SK-N-SH treated with all-trans-retinoic acid at 6 μM for 48 hours (cell line): ENCODE data around the gene RHBDD1.
A peak's percentile ranks its signal among the peaks of the same experiment; 100 is the strongest.

ENCODE experiments used
- ATAC-seq: fragments of 200-7000 bp; cut with Tn5 transposase; 3 replicates; pipeline ENCODE4 v1.9.1; 2020; ENCODE audit warnings: mild to moderate bottlenecking, moderate library complexity
- ARNTL ChIP-seq: fragments of 450-650 bp; formaldehyde crosslinking; IDR thresholded peaks from 2 replicates; pipeline ENCODE4 v1.5.0; 2020; ENCODE audit warnings: low read depth, mild to moderate bottlenecking, moderate library complexity, borderline replicate concordance
- BACH2 ChIP-seq: fragments of 250-450 bp; sonication (Bioruptor Pico); IDR thresholded peaks from 2 replicates; pipeline ENCODE4 v1.9.0; 2021; ENCODE audit warnings: mild to moderate bottlenecking, borderline replicate concordance
- CREB5 ChIP-seq: fragments of 250-450 bp; sonication (Bioruptor Pico); IDR thresholded peaks from 2 replicates; pipeline ENCODE4 v1.5.1; 2020; ENCODE audit warnings: low read depth, mild to moderate bottlenecking, moderate library complexity
- CSDC2 ChIP-seq: fragments of 250-450 bp; sonication (Bioruptor Pico); IDR thresholded peaks from 2 replicates; pipeline ENCODE4 v1.5.0; 2020; ENCODE audit warnings: mild to moderate bottlenecking, moderate library complexity
- CSRNP3 ChIP-seq: fragments of 250-450 bp; sonication (Bioruptor Pico); IDR thresholded peaks from 2 replicates; pipeline ENCODE4 v1.5.1; 2021; ENCODE audit warnings: mild to moderate bottlenecking, moderate library complexity
- GLIS3 ChIP-seq: fragments of 250-450 bp; sonication (Bioruptor Pico); IDR thresholded peaks from 2 replicates; pipeline ENCODE4 v1.5.0; 2020; ENCODE audit warnings: mild to moderate bottlenecking, moderate library complexity
- ISL1 ChIP-seq: fragments of 250-450 bp; sonication (Bioruptor Pico); IDR thresholded peaks from 2 replicates; pipeline ENCODE4 v2.1.2; 2022; ENCODE audit warnings: mild to moderate bottlenecking, moderate library complexity
- OSR1 ChIP-seq: fragments of 250-450 bp; sonication (Bioruptor Pico); IDR thresholded peaks from 2 replicates; pipeline ENCODE4 v1.8.0; 2022; ENCODE audit warnings: moderate library complexity, mild to moderate bottlenecking, inconsistent platforms
- PATZ1 ChIP-seq: fragments of 250-450 bp; sonication (Bioruptor Pico); IDR thresholded peaks from 2 replicates; pipeline ENCODE4 v1.8.0; 2020; ENCODE audit warnings: mild to moderate bottlenecking, moderate library complexity, borderline replicate concordance
- RARB ChIP-seq: fragments of 250-450 bp; sonication (Bioruptor Pico); IDR thresholded peaks from 2 replicates; pipeline ENCODE4 v1.8.0; 2021; ENCODE audit warnings: mild to moderate bottlenecking, moderate library complexity
- SNAI2 ChIP-seq: fragments of 250-450 bp; sonication (Bioruptor Pico); IDR thresholded peaks from 2 replicates; pipeline ENCODE4 v1.5.0; 2020; ENCODE audit warnings: mild to moderate bottlenecking, moderate library complexity
- TOX ChIP-seq: fragments of 250-450 bp; sonication (Bioruptor Pico); IDR thresholded peaks from 2 replicates; pipeline ENCODE4 v1.8.0; 2021; ENCODE audit warnings: mild to moderate bottlenecking, moderate library complexity, borderline replicate concordance
- TSHZ2 ChIP-seq: fragments of 250-450 bp; sonication (Bioruptor Pico); IDR thresholded peaks from 2 replicates; pipeline ENCODE4 v1.5.0; 2020; ENCODE audit warnings: mild to moderate bottlenecking, moderate library complexity
- ZC3H10 ChIP-seq: fragments of 250-450 bp; sonication (Bioruptor Pico); IDR thresholded peaks from 2 replicates; pipeline ENCODE4 v1.5.1; 2021; ENCODE audit warnings: mild to moderate bottlenecking, moderate library complexity
- ZFP3 ChIP-seq: fragments of 250-450 bp; sonication (Bioruptor Pico); IDR thresholded peaks from 2 replicates; pipeline ENCODE4 v1.5.0; 2020; ENCODE audit warnings: mild to moderate bottlenecking, moderate library complexity
- ZFP30 ChIP-seq: fragments of 450-650 bp; formaldehyde crosslinking; IDR thresholded peaks from 2 replicates; pipeline ENCODE4 v1.5.0; 2022; ENCODE audit warnings: mild to moderate bottlenecking, moderate library complexity
- ZNF565 ChIP-seq: fragments of 450-650 bp; formaldehyde crosslinking; conservative IDR thresholded peaks from 2 replicates; pipeline ENCODE4 v1.5.0; 2020; ENCODE audit warnings: low read depth, mild to moderate bottlenecking, moderate library complexity
- ZNF70 ChIP-seq: fragments of 450-650 bp; formaldehyde crosslinking; IDR thresholded peaks from 2 replicates; pipeline ENCODE4 v1.5.0; 2020; ENCODE audit warnings: mild to moderate bottlenecking, moderate library complexity
- TF ChIP-seq, protein P1 (sequence below): fragments of 250-450 bp; sonication (Bioruptor Pico); IDR thresholded peaks from 2 replicates; pipeline ENCODE4 v1.8.0; 2021; ENCODE audit warnings: low read depth, mild to moderate bottlenecking, moderate library complexity, borderline replicate concordance

Gene RHBDD1

GRCh38 chr2:226969417-226970080 lies 133.7 kb downstream of the RHBDD1 start:
- no peak for TF ChIP-seq ZFP3
- no peak for TF ChIP-seq CSDC2
- TF ChIP-seq RARB (CRISPR knock-in tag), result no peak
- no peak for TF ChIP-seq ZFP30
- peak; percentile 85 for ATAC-seq

DNA sequence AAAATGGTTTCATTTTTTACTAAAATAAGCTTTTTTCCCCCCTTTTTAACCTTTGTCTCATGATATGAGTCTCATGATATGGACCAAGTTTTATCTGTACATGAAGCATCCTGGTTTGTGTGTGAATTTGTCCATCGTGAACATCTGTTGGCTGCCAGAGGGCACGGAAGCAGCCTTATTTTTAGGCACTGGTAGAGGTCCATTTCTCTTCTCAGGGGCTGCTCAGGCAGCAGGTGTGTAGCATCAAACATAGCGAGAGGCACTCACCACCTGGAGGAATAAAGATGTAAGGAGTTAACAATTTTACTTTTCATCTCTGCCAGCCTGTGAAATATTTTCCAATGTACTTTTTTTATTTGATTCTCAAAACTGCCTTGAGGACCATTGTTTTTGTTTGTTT lies 134.5 kb downstream of the RHBDD1 start:
- no peak for TF ChIP-seq CSDC2
- TF ChIP-seq ZC3H10 (CRISPR knock-in tag), result no peak
- no peak for TF ChIP-seq ZNF565 (CRISPR knock-in tag)
- no peak for TF ChIP-seq BACH2
- TF ChIP-seq ISL1 (CRISPR knock-in tag), result no peak
- no peak for TF ChIP-seq PATZ1 (CRISPR knock-in tag)
- no peak for TF ChIP-seq CSRNP3 (CRISPR knock-in tag)
- TF ChIP-seq, protein P1, sequence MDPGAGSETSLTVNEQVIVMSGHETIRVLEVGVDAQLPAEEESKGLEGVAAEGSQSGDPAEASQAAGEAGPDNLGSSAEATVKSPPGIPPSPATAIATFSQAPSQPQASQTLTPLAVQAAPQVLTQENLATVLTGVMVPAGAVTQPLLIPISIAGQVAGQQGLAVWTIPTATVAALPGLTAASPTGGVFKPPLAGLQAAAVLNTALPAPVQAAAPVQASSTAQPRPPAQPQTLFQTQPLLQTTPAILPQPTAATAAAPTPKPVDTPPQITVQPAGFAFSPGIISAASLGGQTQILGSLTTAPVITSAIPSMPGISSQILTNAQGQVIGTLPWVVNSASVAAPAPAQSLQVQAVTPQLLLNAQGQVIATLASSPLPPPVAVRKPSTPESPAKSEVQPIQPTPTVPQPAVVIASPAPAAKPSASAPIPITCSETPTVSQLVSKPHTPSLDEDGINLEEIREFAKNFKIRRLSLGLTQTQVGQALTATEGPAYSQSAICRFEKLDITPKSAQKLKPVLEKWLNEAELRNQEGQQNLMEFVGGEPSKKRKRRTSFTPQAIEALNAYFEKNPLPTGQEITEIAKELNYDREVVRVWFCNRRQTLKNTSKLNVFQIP (CRISPR knock-in tag), result no peak
- TF ChIP-seq, all 23 proteins: peak for 0

GRCh38 chr2:226971084-226971483 lies 135.2 kb downstream of the RHBDD1 start:
- TF ChIP-seq, protein P1 (CRISPR knock-in tag), result no peak
- TF ChIP-seq CREB5 (CRISPR knock-in tag), result no peak
- no peak for ATAC-seq

More for the DNA sequence above, 134.5 kb downstream of the RHBDD1 start:
- no peak for ATAC-seq

DNA sequence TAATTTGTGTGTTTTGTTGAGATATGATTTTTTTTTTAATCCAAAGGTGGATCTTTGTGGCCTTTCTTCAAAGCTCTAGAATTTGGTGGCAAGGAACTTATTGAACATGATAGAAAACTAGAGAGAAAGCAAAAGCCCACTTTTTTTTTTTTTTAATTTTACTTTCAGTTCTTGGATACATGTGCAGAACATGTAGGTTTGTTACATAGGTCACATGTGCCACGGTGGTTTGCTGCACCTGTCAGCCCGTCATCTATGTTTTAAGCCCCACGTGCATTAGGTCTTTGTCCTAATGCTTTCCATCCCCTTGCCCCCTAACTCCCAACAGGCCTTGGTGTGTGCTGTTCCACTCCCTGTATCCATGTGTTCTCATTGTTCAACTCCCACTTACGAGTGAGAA lies 135.9 kb downstream of the RHBDD1 start:
- no peak for ATAC-seq
- TF ChIP-seq ZNF565 (CRISPR knock-in tag) (no peak), ISL1 (CRISPR knock-in tag) (no peak), ZNF70 (CRISPR knock-in tag) (no peak), ZFP3 (no peak), ZC3H10 (CRISPR knock-in tag) (no peak), GLIS3 (CRISPR knock-in tag) (no peak), OSR1 (CRISPR knock-in tag) (no peak), TSHZ2 (no peak), RARB (CRISPR knock-in tag) (no peak), ARNTL (CRISPR knock-in tag) (no peak), BACH2 (no peak), SNAI2 (CRISPR knock-in tag) (no peak), PATZ1 (CRISPR knock-in tag) (no peak), TOX (CRISPR knock-in tag) (no peak)
- TF ChIP-seq, protein P1 (CRISPR knock-in tag), result no peak
